GM19238 (cell line): ENCODE data around the gene SLAMF6.
A peak's percentile ranks its signal among the peaks of the same experiment; 100 is the strongest.
"Not testable (repeated sequence)": the region's sequence is repeated elsewhere in the genome, so short reads cannot be mapped to it uniquely, and the experiment has no call there.

Experiments used
- DNase-seq: peaks from one replicate; pipeline ENCODE4 v3.0.0; 2011; ENCODE audit warnings: low spot score; ENCODE audit not compliant: insufficient read length

The SLAMF6 gene

DNA sequence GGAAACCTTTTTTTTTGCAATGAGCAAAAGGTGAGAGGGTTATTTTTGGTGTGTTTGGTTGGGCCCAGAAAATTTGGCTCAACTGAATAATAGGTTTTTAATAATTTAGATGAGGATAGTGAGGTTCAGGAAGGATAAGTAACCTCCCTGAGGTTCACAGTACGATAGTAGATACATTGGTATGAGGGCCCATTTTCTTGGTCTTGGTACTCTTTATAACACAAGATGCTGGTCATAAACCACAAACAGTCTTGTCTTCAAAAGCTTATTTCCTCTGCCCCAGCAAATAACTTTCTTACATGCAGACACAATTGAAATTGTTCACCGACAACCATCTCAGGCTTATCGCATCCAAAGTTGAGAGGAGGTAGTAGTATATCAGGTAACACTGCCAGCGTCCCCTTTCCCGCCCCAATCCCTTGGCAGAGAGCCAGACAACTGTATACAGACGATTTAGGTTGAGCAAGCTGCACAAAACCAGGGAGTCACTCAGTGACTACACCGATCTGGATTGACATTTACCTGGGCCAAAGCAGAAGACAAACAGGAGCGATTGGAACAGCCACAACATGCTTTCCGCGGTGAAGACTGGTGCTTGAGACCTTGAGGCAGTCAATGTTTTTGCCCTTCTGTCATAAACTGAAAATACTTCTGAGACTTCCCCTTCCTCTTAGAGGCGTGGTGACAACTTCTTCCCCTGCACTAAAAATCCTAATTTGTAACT, at the start of gene SLAMF6:
SLAMF6 (minus strand) TSS at position 634 of the 724 bp plus-strand sequence; CDS start at position 571, 63 bp downstream.
- DNase-seq, result no peak

DNA sequence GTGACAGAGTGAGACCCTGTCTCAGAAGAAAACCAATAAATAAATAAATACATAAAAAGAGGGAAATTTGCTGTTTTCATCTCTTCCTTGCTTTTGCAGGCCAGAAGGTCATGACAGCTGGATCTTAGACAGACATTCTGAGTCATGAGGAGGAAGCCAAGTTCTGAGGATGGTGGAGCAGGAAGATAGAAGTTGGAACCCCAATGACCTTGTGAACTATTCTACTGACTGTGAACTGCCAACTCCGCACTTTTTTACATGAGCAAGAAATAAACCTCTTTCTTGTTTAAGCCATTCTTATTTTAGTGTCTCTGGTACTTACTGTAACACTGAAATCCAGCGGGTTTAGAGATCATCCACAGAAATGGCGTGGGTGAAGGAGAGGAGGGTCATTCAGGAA, 47.8 kb upstream of the SLAMF6 start:
- DNase-seq, result no peak

DNA sequence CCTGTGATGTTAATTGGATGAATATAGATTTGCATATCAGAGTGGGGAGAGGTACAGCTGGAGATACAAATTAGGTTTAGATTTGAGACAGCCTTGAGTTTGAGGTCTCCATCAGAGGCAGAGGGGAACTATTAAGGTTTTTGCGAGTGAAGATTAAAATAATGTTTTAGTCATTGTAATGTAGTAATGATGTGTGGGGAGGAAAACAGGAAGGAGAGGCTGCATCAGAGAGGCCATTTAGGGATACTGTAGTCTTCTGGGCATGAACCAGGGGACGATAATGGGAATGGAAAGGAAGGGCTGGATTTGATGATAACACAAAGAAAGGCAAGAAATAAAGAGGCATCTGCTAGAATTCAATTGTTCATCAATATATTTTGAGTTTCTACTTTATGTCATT, 46.8 kb upstream of the SLAMF6 start:
- no peak for DNase-seq

DNA sequence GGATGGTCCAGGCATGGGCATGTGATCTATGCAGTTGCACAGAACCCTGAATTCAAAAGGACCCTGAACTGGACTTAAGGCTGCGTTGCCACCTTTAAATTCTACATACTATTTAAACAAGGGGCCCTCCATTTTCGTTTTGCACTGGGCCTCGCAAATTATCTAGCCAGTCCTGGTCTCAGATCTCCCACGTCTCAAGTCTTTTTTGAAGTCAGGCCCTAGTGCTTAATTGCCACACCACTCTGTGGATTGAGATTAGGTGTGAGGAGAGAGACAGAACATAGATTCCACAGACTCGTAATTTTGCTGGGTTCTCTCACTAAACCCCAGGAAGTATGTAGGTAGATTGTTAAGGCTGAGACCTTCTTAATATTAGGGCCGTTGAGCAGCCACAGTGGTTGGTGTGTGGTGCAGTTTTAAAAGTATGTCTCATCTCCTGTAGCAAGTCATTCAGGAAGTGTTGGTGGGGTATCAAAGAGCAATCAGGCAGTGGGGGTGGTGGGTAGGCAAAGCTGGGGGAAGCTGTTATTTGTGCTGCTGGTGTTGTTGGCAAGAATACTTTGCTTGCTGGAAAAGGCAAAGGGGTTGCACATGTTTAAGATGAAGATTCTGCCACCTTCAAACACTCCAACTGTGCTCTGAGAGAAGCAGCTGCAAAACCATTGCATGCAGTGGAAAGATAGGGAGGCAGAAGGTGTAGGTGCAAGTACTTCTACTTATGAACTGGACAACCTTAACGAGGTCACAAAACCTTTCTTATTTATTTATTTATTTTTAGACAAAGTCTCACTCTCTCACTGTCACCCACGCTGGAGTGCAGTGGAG, 45.0 kb upstream of the SLAMF6 start:
- no peak for DNase-seq

DNA sequence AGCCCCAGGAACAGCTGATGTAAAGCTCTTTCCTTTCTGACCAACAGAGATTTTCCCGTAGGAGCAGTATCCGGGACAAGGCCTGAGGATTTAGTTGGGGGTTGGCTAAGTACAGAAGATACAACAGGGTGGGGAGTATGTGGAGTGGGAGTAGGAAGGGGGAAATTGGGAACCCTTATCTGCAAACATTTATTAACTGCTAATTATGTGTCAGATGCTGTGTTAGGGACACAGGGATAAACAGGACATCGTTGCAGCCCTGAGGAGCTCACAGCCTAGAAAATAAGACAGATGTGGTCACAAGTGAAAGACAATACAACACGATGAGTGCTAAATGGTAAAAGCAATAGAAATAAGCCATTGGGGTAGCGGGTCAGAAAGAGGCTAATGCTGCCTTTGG, 44.3 kb upstream of the SLAMF6 start:
- no peak for DNase-seq

DNA sequence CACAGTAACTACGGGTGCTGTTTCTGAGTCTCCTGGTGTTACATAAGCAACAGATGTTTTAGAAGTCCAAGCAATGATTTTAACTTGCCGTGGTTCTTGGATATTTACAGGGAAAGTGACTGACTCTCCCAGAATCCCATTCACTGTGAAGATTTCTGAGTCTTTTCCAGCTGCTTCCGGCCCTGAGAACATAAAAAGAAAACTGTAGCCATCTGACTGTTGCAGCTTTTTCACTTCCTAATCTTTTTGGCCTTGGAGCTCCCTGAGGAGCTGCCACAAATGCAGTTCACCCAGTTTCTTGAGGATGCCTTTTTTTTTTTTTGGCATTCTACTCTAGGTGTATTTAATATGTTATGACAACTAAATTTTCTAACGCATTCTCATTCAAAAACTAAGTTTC, 42.5 kb upstream of the SLAMF6 start:
- DNase-seq, result no peak

DNA sequence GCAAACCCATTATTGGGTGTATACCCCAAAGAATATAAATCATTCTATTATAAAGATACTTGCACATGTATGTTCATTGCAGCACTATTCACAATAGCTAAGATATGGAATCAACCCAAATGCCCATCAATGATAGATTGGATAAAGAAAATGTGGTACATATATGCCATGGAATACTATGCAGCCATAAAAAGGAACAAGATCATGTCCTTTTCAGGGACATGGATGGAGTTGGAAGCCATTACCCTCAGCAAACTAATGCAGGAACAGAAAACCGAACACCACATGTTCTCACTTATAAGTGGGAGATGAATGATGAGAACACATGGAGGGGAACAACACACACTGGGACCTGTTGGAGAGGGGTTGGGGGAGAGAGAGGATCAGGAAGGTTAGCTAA, 40.2 kb upstream of the SLAMF6 start:
- DNase-seq, result not testable (repeated sequence)

DNA sequence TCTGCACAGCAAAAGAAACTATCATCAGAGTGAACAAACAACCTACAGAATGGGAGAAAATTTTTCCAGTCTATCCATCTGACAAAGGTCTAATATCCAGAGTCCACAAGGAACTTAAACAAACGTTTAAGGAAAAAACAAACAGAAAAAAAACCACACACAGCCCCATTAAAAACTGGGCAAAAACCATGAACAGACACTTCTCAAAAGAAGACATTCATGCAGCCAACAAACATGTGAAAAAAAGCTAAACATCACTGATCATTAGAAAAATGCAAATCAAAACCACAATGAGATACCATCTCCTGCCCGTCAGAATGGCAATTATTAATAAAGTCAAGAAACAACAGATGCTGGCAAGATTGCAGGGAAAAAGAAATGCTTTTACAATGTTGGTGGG, 39.7 kb upstream of the SLAMF6 start:
- not testable (repeated sequence) for DNase-seq

DNA sequence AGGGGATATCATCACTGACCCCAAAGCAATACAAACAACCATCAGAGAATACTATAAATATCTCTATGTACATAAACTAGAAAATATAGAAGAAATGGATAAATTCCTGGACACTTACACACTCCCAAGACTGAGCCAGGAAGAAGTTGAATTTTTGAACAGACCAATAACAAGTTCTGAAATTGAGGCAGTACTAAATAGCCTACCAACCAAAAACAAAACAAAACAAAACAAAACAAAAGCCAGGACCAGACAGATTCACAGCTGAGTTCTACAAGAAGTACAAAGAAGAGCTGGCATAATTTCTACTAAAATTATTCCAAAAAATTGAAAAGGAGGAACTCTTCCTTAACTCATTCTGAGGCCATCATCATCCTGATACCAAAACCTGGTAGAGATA, 37.8 kb upstream of the SLAMF6 start:
- no peak for DNase-seq

DNA sequence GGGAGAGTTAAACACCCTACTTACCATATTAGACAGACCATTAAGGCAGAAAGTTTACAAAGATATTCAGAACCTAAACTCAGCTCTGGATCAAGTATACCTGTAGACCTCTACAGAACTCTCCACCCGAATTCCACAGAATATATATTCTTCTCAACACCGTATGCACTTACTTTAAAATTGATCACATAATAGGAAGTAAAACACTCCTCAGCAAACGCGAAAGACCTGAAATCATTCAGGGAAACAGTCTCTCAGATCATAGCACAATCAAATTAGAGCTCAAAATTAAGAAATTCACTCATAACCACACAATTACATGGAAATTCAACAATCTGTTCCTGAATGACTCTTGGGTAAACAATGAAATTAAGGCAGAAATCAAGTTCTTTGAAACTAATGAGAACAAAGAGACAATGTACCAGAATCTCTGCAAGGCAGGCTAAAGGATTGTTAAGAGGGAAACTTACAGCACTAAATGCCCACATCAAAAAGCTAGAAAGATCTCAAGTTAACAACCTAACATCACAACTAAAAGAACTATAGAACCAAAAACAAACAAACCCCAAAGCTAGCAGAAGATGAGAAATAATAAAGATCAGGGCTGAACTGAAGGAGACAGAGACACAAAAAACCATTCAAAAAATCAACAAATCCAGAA, 37.1 kb upstream of the SLAMF6 start:
- DNase-seq, result no peak

DNA sequence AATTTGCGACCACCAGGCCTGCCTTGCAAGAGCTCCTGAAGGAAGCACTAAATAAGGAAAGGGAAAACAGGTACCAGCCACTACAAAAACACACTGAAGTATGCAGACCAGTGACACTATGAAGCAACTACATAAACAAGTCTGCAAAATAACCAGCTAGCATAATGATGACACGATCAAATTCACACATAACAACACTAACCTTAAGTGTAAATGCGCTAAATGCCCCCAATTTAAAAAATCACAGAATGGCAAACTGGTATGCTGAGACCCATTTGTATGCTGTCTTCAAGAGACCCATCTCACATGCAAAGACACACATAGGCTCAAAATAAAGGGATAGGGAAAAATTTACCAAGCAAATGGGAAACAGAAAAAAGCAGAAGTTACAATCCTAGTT, 36.4 kb upstream of the SLAMF6 start:
- DNase-seq, result not testable (repeated sequence)

DNA sequence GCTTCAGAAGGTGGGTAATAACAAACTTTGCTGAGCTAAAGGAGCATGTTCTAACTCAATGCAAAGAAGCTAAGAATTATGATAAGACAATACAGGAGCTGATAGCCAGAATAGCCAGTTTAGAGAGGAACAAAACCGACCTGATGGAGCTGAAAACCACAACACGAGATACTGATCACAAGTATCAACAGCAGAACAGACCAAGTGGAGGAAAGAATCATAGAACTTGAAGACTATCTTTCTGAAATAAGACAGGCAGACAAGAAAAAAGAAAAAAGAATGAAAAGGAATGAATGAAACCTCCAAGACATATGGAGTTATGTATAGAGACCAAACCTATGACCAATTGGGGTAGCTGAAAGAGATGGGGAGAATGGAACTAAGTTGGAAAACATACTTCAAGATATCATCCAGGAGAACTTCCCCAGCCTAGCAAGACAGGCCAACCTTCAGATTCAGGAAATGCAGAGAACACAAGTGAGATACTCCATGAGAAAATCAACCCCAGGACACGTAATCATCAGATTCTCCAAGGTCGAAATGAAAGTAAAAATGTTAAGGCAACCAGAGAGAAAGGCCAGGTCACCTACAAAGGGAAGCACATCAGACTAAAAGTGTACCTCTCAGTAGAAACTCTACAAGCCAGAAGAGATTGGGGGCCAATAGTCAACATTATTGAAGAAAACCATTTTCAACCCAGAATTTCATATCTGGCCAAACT, 35.8 kb upstream of the SLAMF6 start:
- no peak for DNase-seq

DNA sequence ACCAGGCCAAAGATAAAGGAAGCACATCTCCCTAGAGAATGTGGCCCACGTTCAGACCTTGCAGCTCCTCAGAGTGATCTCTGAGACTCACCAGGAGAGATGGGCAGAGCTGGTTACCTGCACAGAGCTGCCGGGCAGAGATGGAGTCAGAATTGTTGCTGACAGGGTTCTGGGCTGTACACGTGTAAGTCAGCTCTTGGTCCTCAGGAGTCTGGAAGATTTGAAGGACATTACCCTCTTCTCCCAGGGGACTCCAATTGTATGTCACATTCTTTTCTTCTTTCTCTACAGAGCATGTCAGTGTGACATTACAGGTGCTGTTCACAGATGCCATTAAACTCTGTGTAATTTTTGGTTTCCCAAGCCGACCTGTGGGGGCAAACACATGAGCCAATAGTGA, 30.7 kb upstream of the SLAMF6 start:
- DNase-seq, result no peak

DNA sequence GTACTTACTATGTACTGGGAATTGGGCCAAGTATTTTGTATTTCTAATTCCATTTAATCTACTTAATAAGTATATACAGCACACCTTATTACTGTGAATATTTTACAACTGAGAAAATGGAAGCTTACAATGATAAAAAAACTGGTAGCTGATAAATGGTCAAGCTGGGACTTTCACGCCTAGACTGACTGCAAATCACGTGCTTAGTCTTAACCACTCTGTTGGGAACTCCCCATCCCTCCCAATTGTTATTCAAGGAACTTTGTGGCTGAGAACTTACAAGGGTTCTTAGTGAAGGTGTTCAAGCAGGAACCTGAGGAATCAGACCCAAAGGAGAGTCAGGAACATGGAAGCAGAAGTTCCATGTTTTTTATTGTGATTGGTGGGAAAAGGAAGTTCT, 29.4 kb upstream of the SLAMF6 start:
- DNase-seq, result no peak

DNA sequence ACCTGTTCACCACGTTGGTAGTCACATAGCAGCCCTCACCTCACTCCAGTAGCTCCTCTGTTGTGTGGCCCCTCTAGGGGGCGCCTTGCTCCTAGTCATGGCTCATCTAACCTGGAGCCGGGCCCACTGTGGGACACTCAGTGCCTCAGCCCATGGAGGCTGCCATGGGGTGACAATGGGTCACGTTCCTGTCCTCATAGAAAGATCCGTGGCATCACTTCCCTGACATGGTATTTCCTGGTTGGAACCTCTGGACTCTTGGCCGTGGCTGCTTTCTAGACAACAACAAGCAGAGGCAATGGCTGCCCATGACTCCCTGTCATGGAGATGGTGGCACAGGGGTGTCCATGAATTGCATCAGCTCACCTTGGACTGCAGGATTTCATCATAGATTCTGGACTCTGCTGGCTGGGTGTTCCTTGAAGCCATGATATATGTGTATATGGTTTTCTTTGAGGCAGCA, 27.5 kb upstream of the SLAMF6 start:
- DNase-seq, result no peak

DNA sequence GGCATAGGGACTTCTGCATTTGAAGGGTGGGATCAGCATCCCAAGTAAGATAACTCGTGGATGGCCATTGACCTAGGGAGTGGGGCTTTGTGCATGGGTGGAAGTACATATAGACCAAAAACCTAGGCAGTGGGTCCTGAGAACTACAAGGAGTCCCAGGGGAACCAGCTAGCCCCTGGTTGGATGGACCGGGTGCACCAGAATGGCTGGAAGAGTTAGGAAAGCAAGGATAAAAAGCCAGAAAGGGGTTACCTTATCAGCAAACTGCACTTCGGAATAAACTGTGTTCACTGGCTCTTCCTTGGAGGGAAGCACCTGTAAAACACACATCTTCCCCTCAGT, 26.6 kb upstream of the SLAMF6 start:
- DNase-seq, result no peak

DNA sequence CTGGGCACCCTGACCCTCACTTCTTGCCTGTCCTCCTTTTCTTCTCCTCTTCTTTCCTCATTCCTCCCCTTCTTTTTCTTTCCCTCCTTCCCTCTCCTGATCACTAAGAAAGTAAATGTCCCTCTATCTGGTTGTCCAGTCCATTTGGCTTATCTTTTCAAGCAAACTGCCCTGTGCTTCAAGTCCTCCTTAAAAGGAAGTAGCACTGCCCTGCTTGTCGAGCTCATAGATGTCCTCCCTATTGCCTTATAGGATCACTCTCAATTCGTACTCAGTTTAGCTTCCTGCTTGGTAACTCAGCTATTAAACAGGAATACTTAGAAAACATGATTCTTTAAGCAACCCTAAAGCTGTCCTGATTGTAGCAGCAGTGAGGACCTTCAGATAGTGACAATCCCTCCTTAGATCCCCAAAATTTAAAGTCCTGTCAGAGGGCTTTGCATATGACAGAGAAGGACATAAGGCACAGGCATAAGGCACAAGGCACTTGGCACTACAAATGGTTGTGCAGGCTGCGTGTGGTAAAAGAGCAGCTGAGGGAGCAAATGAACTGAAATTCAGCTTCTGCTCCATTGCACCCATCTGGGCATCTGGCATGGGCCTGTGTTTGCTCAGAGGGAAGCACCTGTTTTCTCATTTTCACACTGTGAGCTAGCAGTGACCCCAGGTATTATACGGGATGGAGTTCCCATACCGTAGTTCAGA, 26.1 kb upstream of the SLAMF6 start:
- no peak for DNase-seq

DNA sequence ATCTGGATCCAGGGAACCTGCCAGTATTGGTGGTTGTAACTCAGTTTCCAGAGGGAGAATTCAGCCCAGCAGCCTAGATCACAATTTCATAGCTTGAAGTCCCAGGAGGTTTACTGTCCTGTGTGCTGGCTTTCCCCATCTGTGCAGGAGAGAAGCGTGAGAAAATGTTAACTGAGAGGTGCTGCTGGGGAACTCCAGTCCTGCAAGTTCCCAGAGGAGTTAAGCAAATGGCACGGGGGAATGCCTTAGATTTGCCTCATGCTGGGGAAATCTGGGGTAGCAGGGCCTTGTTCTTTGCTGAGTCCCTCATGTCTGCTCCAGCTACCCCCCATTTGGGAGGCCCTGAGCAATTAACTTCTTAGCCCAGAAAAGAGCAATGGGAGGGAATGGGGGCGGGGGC, 25.1 kb upstream of the SLAMF6 start:
- DNase-seq, result peak; percentile 31

DNA sequence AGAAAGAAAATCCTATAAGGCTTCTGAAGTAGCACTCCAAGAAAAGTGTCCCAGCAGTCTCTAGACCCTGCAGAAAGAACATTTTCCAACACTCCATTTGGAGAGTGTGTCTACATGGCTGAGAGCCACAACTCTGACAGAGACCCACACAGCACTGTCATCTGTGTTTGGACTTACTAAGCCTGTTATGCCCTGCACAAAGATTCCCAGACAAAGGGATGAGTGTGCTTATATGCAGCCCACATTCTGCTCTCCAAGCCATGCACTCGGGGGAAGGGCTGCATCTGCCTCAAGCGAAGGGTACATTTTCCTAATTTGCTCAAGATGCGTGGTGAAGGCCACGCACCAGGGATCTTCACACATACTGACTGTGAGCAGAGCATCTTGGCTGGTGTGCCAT, 24.4 kb upstream of the SLAMF6 start:
- no peak for DNase-seq

DNA sequence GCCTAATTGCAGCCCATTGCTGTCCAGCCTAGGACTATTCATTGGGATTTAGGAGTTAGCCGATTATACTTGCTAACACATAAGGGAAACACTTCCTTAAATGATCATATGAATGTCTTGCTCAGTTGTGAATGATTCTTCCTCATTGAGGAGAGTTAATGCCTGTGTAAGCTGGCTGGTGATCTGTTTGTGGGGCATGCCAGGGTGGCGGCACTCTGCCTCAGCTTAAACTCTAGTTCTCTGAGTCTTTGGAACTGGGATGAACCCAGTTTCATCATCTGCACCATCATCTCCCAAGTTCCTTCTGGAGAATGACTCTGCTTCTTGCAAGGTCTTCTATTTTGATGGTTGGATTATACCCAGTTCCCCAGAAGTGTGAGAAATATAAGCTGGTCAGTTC, 23.9 kb upstream of the SLAMF6 start:
- no peak for DNase-seq

DNA sequence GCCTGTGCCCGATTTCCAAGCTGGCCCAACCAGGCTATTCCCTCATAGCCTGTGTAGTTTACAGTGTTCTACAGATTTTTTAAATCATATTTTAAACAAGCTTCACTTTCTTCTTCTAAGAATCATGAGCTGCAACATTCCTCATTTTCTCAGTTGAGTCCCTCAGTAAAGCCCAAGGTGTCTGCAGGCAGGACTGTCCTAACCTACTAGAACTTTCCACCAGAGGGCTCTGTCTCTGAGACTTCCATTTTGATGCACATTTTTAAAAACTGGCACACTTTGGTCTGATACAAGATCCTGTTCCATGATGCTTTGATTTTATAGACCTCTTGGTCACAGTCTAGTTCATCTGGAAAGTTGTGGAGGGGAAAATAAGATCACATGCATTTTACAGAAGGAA, 21.6 kb upstream of the SLAMF6 start:
- DNase-seq, result no peak
